Activated naive CD4-positive, alpha-beta T cell treated with anti-CD3 and anti-CD28 coated beads for 36 hours (primary cell): Measurements from ENCODE around the gene EVL. TPM values are rescaled to one million over a fixed set of nuclear protein-coding genes. Genes with fewer than 3 reads are reported as not detected.
"Not testable (repeated sequence)": the region's sequence is repeated elsewhere in the genome, so short reads cannot be mapped to it uniquely, and the experiment has no call there.

Experiments used
- CTCF ChIA-PET: fragments of 350-600 bp; sonication (Branson Sonifier 250); formaldehyde crosslinking; loops from one replicate; lab custom pipeline; 2021; ENCODE audit warnings: antibody characterized with exemption; lab: Charles Lee
- DNase-seq: peaks from one replicate; pipeline ENCODE4 v3.0.0-alpha.2; 2020
- H3K27ac Mint-ChIP-seq: one replicate; pipeline ENCODE4 v1.8.0; 2021; ENCODE audit warnings: mild to moderate bottlenecking, mixed read lengths
- H3K27me3 Mint-ChIP-seq: one replicate; pipeline ENCODE4 v1.8.0; 2021; ENCODE audit warnings: low read depth, mixed read lengths
- H3K36me3 Mint-ChIP-seq: one replicate; pipeline ENCODE4 v1.8.0; 2021; ENCODE audit warnings: low read depth, mixed read lengths
- H3K4me1 Mint-ChIP-seq: one replicate; pipeline ENCODE4 v1.8.0; 2021; ENCODE audit warnings: low read depth, mixed read lengths
- H3K4me3 Mint-ChIP-seq: one replicate; pipeline ENCODE4 v1.8.0; 2021; ENCODE audit warnings: mild to moderate bottlenecking, moderate library complexity, mixed read lengths
- H3K9me3 Mint-ChIP-seq: one replicate; pipeline ENCODE4 v1.8.0; 2021; ENCODE audit warnings: mixed read lengths
- intact Hi-C: fragments of 100-400 bp; cut with micrococcal nuclease; formaldehyde crosslinking; loops from one replicate; pipeline ENCODE4 v1.15.1; 2023
- total RNA-seq, 2 experiments: library from RNA; stranded (reverse); gene quantifications; one replicate each; pipeline ENCODE4 v1.2.3, GENCODE V29; 2021

The EVL gene
- total RNA-seq, 2 experiments from 2014 or later: 173 to 175 TPM

DNA sequence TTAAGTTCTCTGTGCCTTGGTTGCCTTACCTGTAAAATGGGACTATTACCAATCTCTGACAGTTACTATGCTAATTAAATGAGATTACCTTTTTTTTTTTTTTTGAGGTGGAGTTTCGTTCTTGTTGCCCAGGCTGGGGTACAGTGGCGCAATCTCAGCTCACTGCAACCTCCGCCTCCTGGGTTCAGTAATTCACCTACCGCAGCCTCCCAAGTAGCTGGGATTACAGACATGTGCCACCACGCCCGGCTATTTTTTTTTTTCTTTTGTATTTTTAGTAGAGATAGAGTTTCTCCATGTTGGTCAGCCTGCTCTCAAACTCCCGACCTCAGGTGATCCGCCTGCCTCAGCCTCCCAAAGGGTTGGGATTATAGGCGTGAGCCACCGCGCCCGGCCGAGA is 35.2 kb upstream of the EVL start:
- H3K4me1 Mint-ChIP-seq, H3K4me3 Mint-ChIP-seq, DNase-seq, H3K27me3 Mint-ChIP-seq, H3K9me3 Mint-ChIP-seq, intact Hi-C loops, H3K36me3 Mint-ChIP-seq, H3K27ac Mint-ChIP-seq: not testable (repeated sequence)
- CTCF ChIA-PET: interaction anchor here (0.6 to 0.7 kb wide), 2 partner anchors 31 to 121 kb away, joined by 3 read pairs; no protein-coding TSS in a partner anchor

DNA sequence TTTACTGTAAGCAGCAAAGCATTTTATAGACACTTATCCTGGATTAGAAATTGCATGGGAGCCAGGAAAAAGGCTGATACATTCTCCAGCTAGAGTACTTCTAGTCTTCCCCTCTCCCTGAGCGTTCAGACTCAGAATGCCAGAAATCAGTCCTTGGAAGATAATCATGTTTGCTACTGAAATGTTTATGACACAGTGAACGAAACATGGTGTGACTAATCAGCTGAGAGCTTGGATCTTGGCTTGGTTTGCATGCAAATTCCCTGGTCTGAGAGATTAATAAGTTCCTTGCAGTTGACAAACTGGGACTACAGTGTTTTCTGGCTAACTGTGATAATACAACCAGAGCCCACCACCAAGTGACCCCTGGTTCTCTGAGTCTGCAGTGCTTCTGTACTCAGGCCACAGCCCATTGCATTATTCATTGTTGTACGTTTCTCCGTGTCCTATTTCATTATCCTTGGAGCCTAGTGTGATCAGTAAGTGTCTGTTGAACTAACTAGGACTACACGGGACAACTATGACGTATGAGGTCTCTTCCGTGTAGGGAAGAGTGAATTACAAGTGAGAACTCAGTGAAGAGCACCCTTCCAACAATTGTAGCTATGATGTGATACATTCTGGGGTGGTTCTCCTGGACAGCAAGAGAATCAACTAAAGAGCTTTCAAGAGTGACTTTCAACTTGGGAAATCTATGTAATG is 34.6 kb upstream of the EVL start:
- Mint-ChIP-seq H3K4me1 (peaks cover 4% of the 10 kb centered on the region), H3K27ac (no peak overlapping the region), H3K4me3 (no peak overlapping the region), H3K27me3 (no peaks in the 10 kb centered on the region), H3K9me3 (no peaks in the 10 kb centered on the region), H3K36me3 (no peaks in the 10 kb centered on the region)
- intact Hi-C loops: no loop called here
- no peak for DNase-seq
- CTCF ChIA-PET: interaction anchor here (1.0 to 1.4 kb wide), 2 partner anchors 49 to 77 kb away, joined by 3 to 6 read pairs; no protein-coding TSS in a partner anchor

DNA sequence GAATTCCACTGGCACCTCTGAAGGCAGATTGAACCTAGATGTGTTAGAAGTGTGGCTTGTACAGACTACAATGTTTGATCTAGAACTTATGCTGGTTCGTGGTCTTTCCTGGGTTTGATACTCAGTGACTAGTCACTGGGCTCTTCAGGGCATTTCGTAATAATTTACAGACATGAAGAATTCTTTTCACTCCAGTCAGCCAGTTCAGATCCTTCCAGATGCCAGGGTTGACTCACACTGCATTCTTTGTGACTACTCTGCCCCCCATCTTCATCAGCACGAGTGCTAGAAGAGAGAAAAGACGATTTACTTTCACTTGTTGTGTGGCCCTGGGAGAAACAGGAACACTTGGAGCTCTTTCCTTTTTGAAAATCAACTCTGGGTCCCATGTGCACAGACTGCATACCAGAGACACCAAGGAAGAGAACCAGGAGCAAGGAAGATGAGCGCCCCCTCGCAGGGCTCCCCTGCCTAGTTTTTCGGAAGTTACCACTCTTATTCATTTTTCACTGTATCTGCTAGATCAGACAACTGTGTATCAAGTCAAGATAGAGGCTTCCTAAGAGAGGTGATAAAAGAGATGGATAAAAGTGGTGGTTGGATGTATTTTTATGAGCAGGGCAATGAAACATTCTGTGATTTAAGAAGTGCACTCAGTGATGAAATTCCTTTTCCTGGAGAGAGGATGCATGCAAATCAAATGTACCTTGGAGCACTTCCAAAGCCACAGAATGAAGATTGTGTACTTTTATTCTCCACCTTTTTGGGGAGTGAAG is 33.5 kb upstream of the EVL start:
- DNase-seq: no peak
- Mint-ChIP-seq H3K9me3 (no peaks in the 10 kb centered on the region), H3K36me3 (no peaks in the 10 kb centered on the region), H3K4me1 (peaks cover 4% of the 10 kb centered on the region), H3K27ac (no peak overlapping the region), H3K27me3 (no peaks in the 10 kb centered on the region), H3K4me3 (no peak overlapping the region)
- CTCF ChIA-PET: interaction anchor here (1.0 to 1.4 kb wide), 2 partner anchors 50 to 76 kb away, joined by 3 to 6 read pairs; no protein-coding TSS in a partner anchor
- intact Hi-C loops: no loop called here

DNA sequence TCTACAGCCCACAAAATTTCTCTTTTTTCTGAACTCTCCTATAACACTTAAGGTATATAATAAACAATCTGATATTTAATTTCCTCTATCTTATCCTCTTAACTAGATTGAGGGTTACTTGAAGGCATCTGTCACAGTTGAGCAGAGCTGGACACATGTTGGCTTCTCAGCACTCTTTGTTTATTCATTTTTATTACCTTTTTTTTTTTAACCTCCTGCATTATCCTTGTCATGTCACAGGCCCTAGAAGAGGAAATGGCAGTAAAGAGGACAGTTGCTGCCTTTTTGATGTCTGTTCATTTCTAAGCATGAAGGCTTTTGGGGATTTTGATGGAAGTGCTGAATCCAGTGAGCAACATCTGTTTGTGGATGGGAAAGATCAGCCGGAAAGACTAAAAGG is 32.5 kb upstream of the EVL start:
- Mint-ChIP-seq H3K9me3 (no peaks in the 10 kb centered on the region), H3K4me3 (no peak overlapping the region), H3K27me3 (no peaks in the 10 kb centered on the region), H3K27ac (no peak overlapping the region), H3K4me1 (peaks cover 4% of the 10 kb centered on the region), H3K36me3 (no peaks in the 10 kb centered on the region)
- CTCF ChIA-PET: interaction anchor here (0.6 kb wide), 1 partner anchor 216 kb away, joined by 3 read pairs; no protein-coding TSS in a partner anchor
- intact Hi-C loops: no loop called here
- no peak for DNase-seq

DNA sequence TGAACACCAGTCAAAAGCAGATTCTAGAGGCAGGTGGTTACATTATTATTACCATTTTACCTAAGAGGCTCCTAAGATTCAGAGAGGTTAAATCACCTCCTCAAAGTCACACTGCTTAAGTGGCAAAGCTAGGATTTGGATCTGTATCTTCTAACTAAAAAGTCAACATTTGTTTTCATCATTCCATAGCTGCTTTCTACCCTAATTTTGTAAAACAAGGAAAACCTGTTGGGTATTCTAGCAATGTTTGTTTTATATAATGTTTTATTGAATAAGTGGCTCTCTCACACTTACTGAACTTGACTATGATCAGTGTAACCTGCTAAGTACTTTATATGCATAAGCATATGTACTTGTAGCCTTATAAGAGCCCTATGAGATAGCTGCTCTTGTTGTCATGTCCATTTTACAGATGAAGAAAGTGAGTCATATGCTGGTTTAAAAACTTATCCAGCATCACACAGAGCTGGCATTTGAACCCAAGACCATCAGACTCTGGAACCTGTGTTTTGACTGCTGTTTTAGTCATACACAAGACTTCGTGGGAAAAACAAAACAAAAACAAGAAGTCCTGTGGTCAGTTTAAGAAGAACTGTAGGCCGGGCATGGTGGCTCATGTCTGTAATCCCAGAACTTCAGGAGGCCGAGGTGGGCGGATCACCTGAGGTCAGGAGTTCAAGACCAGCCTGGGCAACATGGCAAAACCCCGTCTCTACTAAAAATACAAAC is 31.7 kb upstream of the EVL start:
- Mint-ChIP-seq H3K4me3 (no peak overlapping the region), H3K27me3 (no peaks in the 10 kb centered on the region), H3K9me3 (no peaks in the 10 kb centered on the region), H3K36me3 (no peaks in the 10 kb centered on the region), H3K4me1 (peaks cover 4% of the 10 kb centered on the region), H3K27ac (no peak overlapping the region)
- CTCF ChIA-PET: interaction anchor here (0.6 to 0.7 kb wide), 2 partner anchors 9 to 215 kb away, joined by 3 to 5 read pairs; no protein-coding TSS in a partner anchor
- DNase-seq: no peak
- intact Hi-C loops: no loop called here

DNA sequence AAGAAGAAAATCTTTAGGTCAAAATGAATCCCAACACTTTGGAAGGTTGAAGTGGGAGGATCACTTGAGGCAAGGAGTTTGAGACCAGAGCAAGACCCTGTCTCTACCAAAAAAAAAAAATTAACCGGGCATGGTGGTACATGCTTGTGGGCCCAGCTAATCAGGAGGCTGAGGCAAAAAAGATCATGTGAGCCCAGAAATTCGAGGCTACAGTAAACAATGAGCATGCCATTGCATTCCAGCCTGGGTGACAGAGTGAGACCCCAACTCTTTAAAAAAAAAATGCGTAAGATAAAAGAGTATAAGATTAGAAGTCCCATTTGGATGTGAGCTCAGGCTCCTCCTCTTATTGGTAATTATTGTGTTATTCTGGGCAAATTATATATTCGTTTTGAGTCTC is 30.8 kb upstream of the EVL start:
- peaks cover 4% of the 10 kb centered on the region for H3K4me1 Mint-ChIP-seq
- no peak overlapping the region for H3K4me3 Mint-ChIP-seq
- no peaks in the 10 kb centered on the region for H3K27me3 Mint-ChIP-seq
- H3K36me3 Mint-ChIP-seq: no peaks in the 10 kb centered on the region
- H3K9me3 Mint-ChIP-seq: no peaks in the 10 kb centered on the region
- intact Hi-C loops: no loop called here
- no peak for DNase-seq
- no peak overlapping the region for H3K27ac Mint-ChIP-seq
- CTCF ChIA-PET: interaction anchor here (0.7 to 0.9 kb wide), 2 partner anchors 10 to 51 kb away, joined by 4 to 5 read pairs; no protein-coding TSS in a partner anchor

DNA sequence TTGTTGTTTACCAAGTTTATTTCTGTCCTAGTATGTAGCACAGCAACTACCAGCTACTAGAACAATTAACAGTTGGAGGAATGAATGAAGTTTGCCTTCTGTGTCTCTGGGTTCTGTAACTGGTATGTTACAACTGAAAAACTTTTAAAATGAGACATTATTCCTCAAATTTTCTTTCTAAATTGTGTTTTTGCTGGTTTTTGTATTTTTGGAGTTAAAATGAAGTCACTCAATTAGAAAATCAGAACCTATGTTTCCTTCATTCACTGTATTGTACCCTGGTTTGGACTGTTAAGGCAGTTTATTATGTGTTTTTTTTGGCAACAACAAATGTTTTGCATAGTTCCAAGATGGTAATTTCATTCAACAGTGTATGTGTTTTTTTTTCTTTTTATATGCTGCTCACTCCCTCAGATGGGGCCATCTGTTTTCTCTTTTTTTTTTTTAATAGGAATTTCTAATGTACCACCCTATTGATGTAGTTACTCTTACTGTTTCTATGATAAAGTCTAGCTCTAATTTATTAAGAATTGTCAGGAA is 30.2 kb upstream of the EVL start:
- H3K4me1 Mint-ChIP-seq: peaks cover 4% of the 10 kb centered on the region
- no peak overlapping the region for H3K27ac Mint-ChIP-seq
- no peaks in the 10 kb centered on the region for H3K9me3 Mint-ChIP-seq
- intact Hi-C loops: no loop called here
- DNase-seq: no peak
- no peak overlapping the region for H3K4me3 Mint-ChIP-seq
- H3K27me3 Mint-ChIP-seq: no peaks in the 10 kb centered on the region
- H3K36me3 Mint-ChIP-seq: no peaks in the 10 kb centered on the region
- CTCF ChIA-PET: interaction anchor here (0.9 kb wide), 1 partner anchor 52 kb away, joined by 4 read pairs; no protein-coding TSS in a partner anchor

DNA sequence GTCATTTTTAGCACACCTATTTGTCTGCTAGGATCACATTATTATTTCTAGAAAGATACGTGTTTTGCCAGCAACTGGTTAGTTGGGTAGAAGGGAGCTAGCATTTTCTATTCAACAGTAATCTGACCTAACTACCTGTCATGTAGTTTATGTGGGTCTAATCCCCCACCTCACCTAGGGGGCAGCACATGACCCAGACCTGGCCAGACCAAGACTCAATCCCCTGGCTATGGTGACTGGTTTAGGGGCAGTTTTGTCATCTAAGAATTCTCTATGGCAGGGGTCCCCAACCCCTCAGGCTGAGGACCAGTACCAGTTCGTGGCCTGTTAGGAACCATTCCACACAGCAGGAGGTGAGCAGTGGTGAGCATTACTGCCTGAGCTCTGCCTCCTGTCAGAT is 29.5 kb upstream of the EVL start:
- intact Hi-C loops: no loop called here
- CTCF ChIA-PET: interaction anchor here (2.8 kb wide), 1 partner anchor 53 kb away, joined by 9 read pairs; no protein-coding TSS in a partner anchor
- peaks cover 4% of the 10 kb centered on the region for H3K4me1 Mint-ChIP-seq
- H3K27me3 Mint-ChIP-seq: no peaks in the 10 kb centered on the region
- DNase-seq: no peak
- H3K36me3 Mint-ChIP-seq: no peaks in the 10 kb centered on the region
- H3K4me3 Mint-ChIP-seq: no peak overlapping the region
- no peak overlapping the region for H3K27ac Mint-ChIP-seq
- no peaks in the 10 kb centered on the region for H3K9me3 Mint-ChIP-seq

DNA sequence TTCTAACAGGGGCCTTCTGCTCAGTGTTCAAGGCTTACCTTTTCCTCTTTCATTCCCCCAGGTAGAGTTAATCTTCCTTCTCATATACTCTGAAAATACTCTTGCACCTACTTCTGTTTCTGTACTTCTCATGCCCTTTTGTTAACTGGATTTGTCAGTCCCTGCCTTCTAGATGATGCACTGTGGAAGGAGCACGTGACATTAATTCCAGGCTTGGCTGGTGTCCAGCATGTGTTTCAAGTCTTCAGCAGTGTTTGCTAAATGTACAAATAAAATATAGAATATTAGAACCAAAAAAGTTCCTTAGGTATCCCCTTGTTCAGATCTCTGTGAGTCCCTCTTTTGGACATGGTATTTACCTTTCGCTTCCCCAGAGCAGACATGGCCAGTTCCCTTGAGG is 27.9 kb upstream of the EVL start:
- Mint-ChIP-seq H3K4me3 (no peak overlapping the region), H3K27me3 (no peaks in the 10 kb centered on the region), H3K9me3 (no peaks in the 10 kb centered on the region), H3K36me3 (no peaks in the 10 kb centered on the region), H3K27ac (no peak overlapping the region), H3K4me1 (no peaks in the 10 kb centered on the region)
- DNase-seq: no peak
- intact Hi-C loops: no loop called here
- CTCF ChIA-PET: interaction anchor here (2.8 kb wide), 1 partner anchor 54 kb away, joined by 9 read pairs; no protein-coding TSS in a partner anchor

DNA sequence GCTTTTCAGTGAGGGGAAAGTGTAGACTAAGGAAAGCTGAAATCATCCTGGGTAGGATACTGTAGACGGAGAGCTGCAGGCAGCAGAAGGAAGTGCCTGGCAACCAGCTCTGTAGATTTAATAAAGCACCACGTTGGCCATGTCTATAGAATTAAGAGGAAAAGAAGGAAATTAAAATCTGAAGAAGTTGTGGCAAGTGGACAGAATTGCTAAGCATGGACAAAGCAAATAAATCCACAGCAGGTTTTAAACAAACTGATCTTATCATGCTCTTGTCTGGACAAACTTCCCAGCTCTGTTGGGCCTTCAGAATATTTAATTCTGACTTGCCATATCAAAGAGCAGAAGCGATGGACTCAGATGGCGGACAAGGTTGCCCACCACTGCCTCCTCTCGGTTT is 27.2 kb upstream of the EVL start:
- no peak overlapping the region for H3K27ac Mint-ChIP-seq
- intact Hi-C loops: no loop called here
- CTCF ChIA-PET: interaction anchor here (2.8 kb wide), 1 partner anchor 55 kb away, joined by 9 read pairs; no protein-coding TSS in a partner anchor

DNA sequence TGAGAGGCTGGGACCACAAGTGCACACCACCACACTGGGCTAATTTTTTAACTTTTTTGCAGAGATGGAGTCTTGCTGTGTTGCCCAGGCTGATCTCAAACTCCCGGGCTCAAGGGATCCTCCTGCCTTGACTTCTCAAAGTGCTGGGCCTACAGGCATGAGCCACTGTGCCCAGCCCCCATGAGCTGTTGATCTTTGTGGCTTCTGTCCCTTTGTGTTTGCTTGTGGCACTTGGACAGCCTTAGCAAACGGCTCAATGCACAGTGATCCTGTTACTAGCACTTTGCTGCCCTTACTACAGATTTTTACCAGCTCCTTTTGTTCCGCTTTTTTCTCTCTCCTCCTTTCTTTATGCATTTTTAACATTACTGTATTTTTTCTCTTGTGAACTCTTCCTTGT is 25.3 kb upstream of the EVL start:
- Mint-ChIP-seq H3K9me3 (no peaks in the 10 kb centered on the region), H3K36me3 (no peaks in the 10 kb centered on the region), H3K27ac (no peak overlapping the region), H3K4me1 (no peaks in the 10 kb centered on the region), H3K4me3 (no peak overlapping the region), H3K27me3 (no peaks in the 10 kb centered on the region)
- intact Hi-C loops: no loop called here
- CTCF ChIA-PET: interaction anchor here (1.5 kb wide), 1 partner anchor 93 kb away, joined by 3 read pairs; no protein-coding TSS in a partner anchor
- no peak for DNase-seq

More for the DNA sequence above, 27.2 kb upstream of the EVL start:
- DNase-seq: no peak
- Mint-ChIP-seq H3K4me1 (no peaks in the 10 kb centered on the region), H3K9me3 (no peaks in the 10 kb centered on the region), H3K4me3 (no peak overlapping the region), H3K27me3 (no peaks in the 10 kb centered on the region), H3K36me3 (no peaks in the 10 kb centered on the region)
